ENCODE measurements around the gene CHST8.

CHST8 gene

DNA sequence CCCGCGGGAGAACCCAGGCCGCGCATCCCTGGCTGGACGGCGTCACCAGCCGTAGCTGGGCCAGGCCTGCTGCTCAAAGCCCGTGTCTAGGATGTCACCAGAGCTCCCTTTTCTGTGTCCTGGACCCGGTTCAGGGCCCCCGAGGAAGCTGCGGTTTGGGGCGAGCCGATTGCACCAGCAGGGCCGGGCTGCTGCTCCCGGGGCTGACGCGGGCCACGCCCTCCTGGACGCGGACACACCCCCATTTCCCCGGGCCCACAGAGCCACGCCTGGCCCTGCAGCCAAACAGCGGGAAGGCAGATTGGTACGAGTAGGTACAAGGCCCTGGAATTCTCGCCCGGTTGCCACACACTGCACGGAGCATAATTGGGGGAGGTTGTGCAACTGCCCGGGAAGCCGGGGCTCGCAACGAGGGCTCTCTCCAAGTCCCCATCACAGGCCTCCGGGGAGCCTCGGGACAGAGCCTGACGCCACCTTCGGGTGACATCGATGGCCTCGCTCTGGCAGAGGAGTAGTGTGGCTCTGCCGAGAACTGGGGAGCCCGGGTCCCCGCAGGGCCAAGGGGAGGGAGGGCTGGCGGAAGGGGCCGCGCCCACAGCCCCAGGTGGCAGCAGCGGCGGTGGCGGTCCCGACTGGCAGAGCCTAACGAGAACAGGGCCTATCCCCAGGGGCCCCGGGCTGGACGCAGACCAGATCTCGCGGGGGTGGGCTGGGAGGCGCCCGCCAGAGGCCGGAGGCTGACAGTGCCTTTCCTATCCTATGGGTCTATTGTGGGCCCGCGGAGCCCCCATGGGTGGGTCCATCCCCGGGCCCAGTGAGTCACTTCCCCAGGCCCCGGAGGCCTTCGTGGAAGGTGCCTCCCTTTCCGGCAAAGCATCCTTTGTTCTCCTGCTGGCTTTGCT lies 198.4 kb downstream of the CHST8 start:
- H3K36me3 ChIP-seq (ENCODE audit: insufficient read depth, low read length), result no peaks in the 10 kb centered on the region

DNA sequence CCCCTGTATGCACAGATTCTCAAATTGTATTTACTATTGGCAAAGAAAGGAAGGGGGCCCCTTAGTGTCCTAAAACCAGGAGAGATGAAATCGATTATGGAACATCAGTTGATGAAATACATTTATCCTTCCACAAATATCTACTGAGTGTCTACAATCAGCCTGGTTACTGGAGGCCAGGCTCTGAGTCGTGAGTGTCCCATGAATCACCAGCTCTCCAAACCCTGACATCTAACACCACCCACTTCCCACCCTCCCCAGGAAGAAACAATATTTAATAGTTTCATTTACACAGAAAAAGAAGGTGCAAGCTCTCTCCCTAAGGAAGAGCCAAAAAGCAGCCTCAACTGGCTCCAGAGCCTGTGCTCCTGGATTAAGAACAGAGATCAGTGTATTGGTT lies 200.1 kb downstream of the CHST8 start:
- Histone ChIP-seq H3K27ac (no peak overlapping the region), H3K36me3 (ENCODE audit: insufficient read depth, low read length) (no peaks in the 10 kb centered on the region), H3K9ac (ENCODE audit: insufficient read length) (no peak overlapping the region), H3K9me3 (ENCODE audit: low read depth, low read length) (no peaks in the 10 kb centered on the region), H3K4me3 (no peak overlapping the region)
- TF ChIP-seq POLR2AphosphoS5 (IDR thresholded peaks at IDR 0.05; ENCODE audit: borderline replicate concordance, low read depth, low read length) (no peak), EZH2 (IDR thresholded peaks at IDR 0.05) (no peak), FOXP2 (optimal IDR thresholded peaks at IDR 0.05; ENCODE audit: control extremely low read depth, extremely low read length, insufficient read depth) (no peak)
- no peak for DNase-seq (ENCODE audit: low read depth, low spot score)

More for the DNA sequence above, 198.4 kb downstream of the CHST8 start:
- TF ChIP-seq EZH2 (IDR thresholded peaks at IDR 0.05), result no peak
- no peak for TF ChIP-seq POLR2AphosphoS5 (IDR thresholded peaks at IDR 0.05; ENCODE audit: borderline replicate concordance, low read depth, low read length)
- no peak for TF ChIP-seq FOXP2 (optimal IDR thresholded peaks at IDR 0.05; ENCODE audit: control extremely low read depth, extremely low read length, insufficient read depth)
- Histone ChIP-seq H3K9me3 (ENCODE audit: low read depth, low read length) (no peaks in the 10 kb centered on the region), H3K27ac (no peak overlapping the region), H3K4me3 (no peak overlapping the region), H3K9ac (ENCODE audit: insufficient read length) (no peak overlapping the region)
- DNase-seq (ENCODE audit: low read depth, low spot score), result no peak
